PC-9 (cell line): Measurements from ENCODE around the gene GNMT. TPM values are rescaled to one million over a fixed set of nuclear protein-coding genes. Genes with fewer than 3 reads are reported as not detected.

Experiments
- BruUV-seq: library from RNA; stranded (reverse); fragments of 400-500 nt; replicated peaks from 2 replicates; lab custom pipeline; 2021; lab: Mats Ljungman, UMichigan
- CTCF ChIA-PET: fragments of 300-600 bp; sonication (Branson Sonifier 250); formaldehyde crosslinking; loops from one replicate; lab custom pipeline; 2022; ENCODE audit warnings: antibody characterized with exemption; lab: Charles Lee
- POLR2A ChIA-PET: fragments of 300-600 bp; sonication (Branson Sonifier 250); formaldehyde crosslinking; loops from one replicate; lab custom pipeline; 2022; ENCODE audit warnings: antibody characterized with exemption; ENCODE audit not compliant: unreplicated experiment; lab: Charles Lee
- DNase-seq, 2 experiments: peaks; one replicate each; pipeline versions ENCODE4 v3.0.0 to v3.0.0-alpha.2; 2015 to 2022; ENCODE audit warnings: mixed read lengths in 1 of 2
- H2AFZ ChIP-seq: fragments of 200-600 bp; sonication (generic); 2 replicates; pipeline ENCODE4 v1.8.1; 2017; ENCODE audit warnings: antibody characterized with exemption
- H3F3A ChIP-seq: fragments of 200-600 bp; sonication (generic); 2 replicates; pipeline ENCODE4 v1.8.1; 2017; ENCODE audit warnings: antibody characterized with exemption, mild to moderate bottlenecking, low read depth; ENCODE audit not compliant: insufficient read depth
- H3K27ac ChIP-seq: fragments of 200-600 bp; sonication (generic); 2 replicates; pipeline ENCODE4 v1.6.1; 2016; ENCODE audit warnings: mixed run types
- H3K27me3 ChIP-seq: fragments of 200-600 bp; sonication (generic); 2 replicates; pipeline ENCODE4 v1.6.1; 2016; ENCODE audit warnings: low read depth, mixed run types; ENCODE audit not compliant: insufficient read depth
- H3K36me3 ChIP-seq: fragments of 200-600 bp; sonication (generic); 2 replicates; pipeline ENCODE4 v1.6.1; 2016; ENCODE audit warnings: low read depth, mixed run types
- H3K4me1 ChIP-seq: fragments of 200-600 bp; sonication (generic); replicated peaks from 2 replicates; pipeline ENCODE4 v1.6.1; 2016; ENCODE audit warnings: mixed run types; ENCODE audit not compliant: insufficient read depth
- H3K4me2 ChIP-seq: fragments of 200-600 bp; sonication (generic); 2 replicates; pipeline ENCODE4 v1.6.1; 2017; ENCODE audit warnings: mixed run types
- H3K4me3 ChIP-seq: fragments of 200-600 bp; sonication (generic); 2 replicates; pipeline ENCODE4 v1.6.1; 2016; ENCODE audit warnings: mixed run types
- H3K79me2 ChIP-seq: fragments of 200-600 bp; sonication (generic); 2 replicates; pipeline ENCODE4 v1.6.1; 2017; ENCODE audit warnings: low read depth, mixed run types
- H3K9me2 ChIP-seq: fragments of 200-600 bp; sonication (generic); 2 replicates; pipeline ENCODE4 v1.8.1; 2017; ENCODE audit warnings: mild to moderate bottlenecking; ENCODE audit not compliant: insufficient read depth
- H3K9me3 ChIP-seq: fragments of 200-600 bp; sonication (generic); 2 replicates; pipeline ENCODE4 v1.8.1; 2016; ENCODE audit warnings: low read depth; ENCODE audit not compliant: insufficient read depth
- H4K20me1 ChIP-seq: fragments of 200-600 bp; sonication (generic); 2 replicates; pipeline ENCODE4 v1.8.1; 2017; ENCODE audit not compliant: insufficient read depth
- CTCF ChIP-seq: fragments of 200-600 bp; sonication (generic); conservative IDR thresholded peaks from 2 replicates; pipeline ENCODE4 v1.6.1; 2017; ENCODE audit warnings: mixed run types, antibody characterized with exemption, mild to moderate bottlenecking, moderate library complexity
- EZH2 ChIP-seq: fragments of 200-600 bp; sonication (generic); IDR thresholded peaks from 2 replicates; pipeline ENCODE4 v1.8.0; 2017; ENCODE audit warnings: antibody characterized with exemption, low read depth
- intact Hi-C: fragments of 100-400 bp; cut with micrococcal nuclease; formaldehyde crosslinking; loops from one replicate; pipeline ENCODE4 v1.10.0; 2022; ENCODE audit not compliant: unreplicated experiment
- total RNA-seq: library from RNA; stranded (reverse); gene quantifications from 2 replicates; pipeline ENCODE4 v1.2.3, GENCODE V29; 2021

Gene GNMT
- total RNA-seq, 1 experiment from 2014 or later: 0.57 TPM

GRCh38 chr6:43005844-43006243, 45.3 kb downstream of the GNMT start:
- no peaks in the 10 kb centered on the region; the same call in 1 of the 2 replicates for H4K20me1 ChIP-seq
- H3K36me3 ChIP-seq: no peaks in the 10 kb centered on the region
- H3F3A ChIP-seq: no peaks in the 10 kb centered on the region; the same call in 1 of the 2 replicates
- intact Hi-C loops: no loop called here
- H3K4me1 ChIP-seq: no peaks in the 10 kb centered on the region
- H3K4me2 ChIP-seq: no peak overlapping the region
- TF ChIP-seq CTCF: no peak
- no peak for TF ChIP-seq EZH2
- no peak overlapping the region for H3K27ac ChIP-seq
- H3K4me3 ChIP-seq: no peak overlapping the region
- H3K27me3 ChIP-seq: no peaks in the 10 kb centered on the region
- no peaks in the 10 kb centered on the region for H3K9me2 ChIP-seq
- no peak overlapping the region for H2AFZ ChIP-seq
- DNase-seq: no peak
- ChIA-PET CTCF (no interaction called here), POLR2A (interaction anchor here (0.6 kb wide), 1 partner anchor 22 kb away, joined by 4 read pairs; no protein-coding TSS in a partner anchor)
- no TSS peak for BruUV-seq
- no peaks in the 10 kb centered on the region for H3K79me2 ChIP-seq
- H3K9me3 ChIP-seq: no peaks in the 10 kb centered on the region

GRCh38 chr6:43006251-43006650, 45.7 kb downstream of the GNMT start:
- BruUV-seq: no TSS peak
- CTCF ChIA-PET: interaction anchor here (0.6 kb wide), 1 partner anchor 11 kb away, joined by 3 read pairs; no protein-coding TSS in a partner anchor
- no peaks in the 10 kb centered on the region; the same call in 1 of the 2 replicates for H4K20me1 ChIP-seq
- no peaks in the 10 kb centered on the region for H3K27me3 ChIP-seq
- H3K9me2 ChIP-seq: no peaks in the 10 kb centered on the region
- POLR2A ChIA-PET: interaction anchor here (0.6 kb wide), 1 partner anchor 22 kb away, joined by 4 read pairs; no protein-coding TSS in a partner anchor
- no peak for DNase-seq
- no peak overlapping the region for H3K4me3 ChIP-seq
- no peaks in the 10 kb centered on the region for H3K9me3 ChIP-seq
- H3K4me1 ChIP-seq: no peaks in the 10 kb centered on the region
- H3K36me3 ChIP-seq: no peaks in the 10 kb centered on the region
- intact Hi-C loops: no loop called here
- H3K4me2 ChIP-seq: no peak overlapping the region
- H3K79me2 ChIP-seq: no peaks in the 10 kb centered on the region
- H3K27ac ChIP-seq: no peak overlapping the region
- H2AFZ ChIP-seq: no peak overlapping the region
- H3F3A ChIP-seq: no peaks in the 10 kb centered on the region; the same call in none of the 2 replicates
- no peak for TF ChIP-seq CTCF
- TF ChIP-seq EZH2: no peak

- BruUV-seq: no TSS peak
- intact Hi-C loops: no loop called here
- DNase-seq: no peak
- no peak overlapping the region for H2AFZ ChIP-seq
- ChIA-PET CTCF (interaction anchor here (0.6 kb wide), 1 partner anchor 47 kb away, joined by 6 read pairs; no protein-coding TSS in a partner anchor), POLR2A (interaction anchor here (0.7 kb wide), 1 partner anchor 418 kb away, joined by 3 read pairs; no protein-coding TSS in a partner anchor)
- H3K9me3 ChIP-seq: no peaks in the 10 kb centered on the region
- no peaks in the 10 kb centered on the region; the same call in none of the 2 replicates for H3F3A ChIP-seq
- no peak overlapping the region for H3K4me3 ChIP-seq
- peaks cover under 1% of the 10 kb centered on the region; the same call in 1 of the 2 replicates for H3K4me1 ChIP-seq
- no peak overlapping the region for H3K4me2 ChIP-seq
- H3K36me3 ChIP-seq: no peaks in the 10 kb centered on the region
- H3K79me2 ChIP-seq: peaks cover 4% of the 10 kb centered on the region
- no peaks in the 10 kb centered on the region for H3K27me3 ChIP-seq
- TF ChIP-seq CTCF: no peak
- no peak for TF ChIP-seq EZH2
- H3K27ac ChIP-seq: no peak overlapping the region
- no peaks in the 10 kb centered on the region for H3K9me2 ChIP-seq
- no peaks in the 10 kb centered on the region; the same call in 1 of the 2 replicates for H4K20me1 ChIP-seq
Observed at GRCh38 chr6:43007126-43007525, 46.6 kb downstream of the GNMT start.
